ENCODE data around the gene ERICH4.

GRCh38 chr19:41434450-41434849 is 8.5 kb upstream of the ERICH4 start:
- TF ChIP-seq, protein P1, sequence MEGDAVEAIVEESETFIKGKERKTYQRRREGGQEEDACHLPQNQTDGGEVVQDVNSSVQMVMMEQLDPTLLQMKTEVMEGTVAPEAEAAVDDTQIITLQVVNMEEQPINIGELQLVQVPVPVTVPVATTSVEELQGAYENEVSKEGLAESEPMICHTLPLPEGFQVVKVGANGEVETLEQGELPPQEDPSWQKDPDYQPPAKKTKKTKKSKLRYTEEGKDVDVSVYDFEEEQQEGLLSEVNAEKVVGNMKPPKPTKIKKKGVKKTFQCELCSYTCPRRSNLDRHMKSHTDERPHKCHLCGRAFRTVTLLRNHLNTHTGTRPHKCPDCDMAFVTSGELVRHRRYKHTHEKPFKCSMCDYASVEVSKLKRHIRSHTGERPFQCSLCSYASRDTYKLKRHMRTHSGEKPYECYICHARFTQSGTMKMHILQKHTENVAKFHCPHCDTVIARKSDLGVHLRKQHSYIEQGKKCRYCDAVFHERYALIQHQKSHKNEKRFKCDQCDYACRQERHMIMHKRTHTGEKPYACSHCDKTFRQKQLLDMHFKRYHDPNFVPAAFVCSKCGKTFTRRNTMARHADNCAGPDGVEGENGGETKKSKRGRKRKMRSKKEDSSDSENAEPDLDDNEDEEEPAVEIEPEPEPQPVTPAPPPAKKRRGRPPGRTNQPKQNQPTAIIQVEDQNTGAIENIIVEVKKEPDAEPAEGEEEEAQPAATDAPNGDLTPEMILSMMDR (conservative IDR thresholded peaks at IDR 0.05; ENCODE audit: low read length), result no peak
- TF ChIP-seq EZH2phosphoT487 (IDR thresholded peaks at IDR 0.05; ENCODE audit: borderline replicate concordance, low read depth, low read length), result no peak

Data from OCI-LY7 (cell line).